ENCODE results near the gene POLK. TPM values are rescaled to one million over a fixed set of nuclear protein-coding genes. Genes with fewer than 3 reads are reported as not detected.

POLK gene
- total and polyA plus RNA-seq, 10 donors = 4.1 to 56.6 (median 37.0) TPM

GRCh38 chr5:75584641-75585040 lies 73.0 kb downstream of the POLK start:
- WGBS, 5 donors = 89 to 95% (median 92%) methylated on average over 2 of the region's 2 CpGs
- intact Hi-C loops (cut with DNase I; ENCODE audit: low total_unique reads) = no loop called here
- H3K27me3 ChIP-seq (replicated peaks in 1 of 7) = no peaks in the 10 kb centered on the region

GRCh38 chr5:75588666-75589065 lies 77.0 kb downstream of the POLK start:
- Histone ChIP-seq H3K27me3 (replicated peaks in 1 of 7) (no peaks in the 10 kb centered on the region), H3K27ac (no peak overlapping the region), H3K4me3 (no peak overlapping the region), H3K36me3 (peaks cover 0 to 97% (median 24%) of the 10 kb centered on the region in 6 donors), H3K9me3 (no peaks in the 10 kb centered on the region), H3K4me1 (no peaks in the 10 kb centered on the region)
- WGBS, 5 donors = 95 to 99% (median 97%) methylated on average over 3 of the region's 3 CpGs
- DNase-seq = no peak
- intact Hi-C loops (cut with DNase I; ENCODE audit: low total_unique reads) = no loop called here
- TF ChIP-seq CTCF (IDR thresholded peaks at IDR 0.05 in 8 of 11, conservative IDR thresholded peaks at IDR 0.05 in 3 of 11) (no peak), POLR2AphosphoS5 (IDR thresholded peaks at IDR 0.05) (no peak), POLR2A (IDR thresholded peaks at IDR 0.05) (no peak)

More at GRCh38 chr5:75584641-75585040, 73.0 kb downstream of the POLK start:
- Histone ChIP-seq H3K27ac (no peak overlapping the region), H3K4me1 (no peaks in the 10 kb centered on the region), H3K9me3 (no peaks in the 10 kb centered on the region), H3K4me3 (no peak overlapping the region), H3K36me3 (peaks cover 0 to 94% (median 21%) of the 10 kb centered on the region in 6 donors)
- TF ChIP-seq CTCF (IDR thresholded peaks at IDR 0.05 in 8 of 11, conservative IDR thresholded peaks at IDR 0.05 in 3 of 11) (no peak), POLR2AphosphoS5 (IDR thresholded peaks at IDR 0.05) (no peak), POLR2A (IDR thresholded peaks at IDR 0.05) (no peak)
- DNase-seq = no peak

GRCh38 chr5:75600535-75600934 lies 88.8 kb downstream of the POLK start:
- TF ChIP-seq POLR2AphosphoS5 (IDR thresholded peaks at IDR 0.05) (no peak), CTCF (IDR thresholded peaks at IDR 0.05 in 8 of 11, conservative IDR thresholded peaks at IDR 0.05 in 3 of 11) (no peak), POLR2A (IDR thresholded peaks at IDR 0.05) (no peak)
- no peaks in the 10 kb centered on the region for H3K4me1 ChIP-seq

GRCh38 chr5:75601567-75601966 lies 89.9 kb downstream of the POLK start:
- intact Hi-C loops (cut with DNase I; ENCODE audit: low total_unique reads) = no loop called here
- Histone ChIP-seq H3K4me3 (no peak overlapping the region), H3K27ac (no peak overlapping the region), H3K9me3 (no peaks in the 10 kb centered on the region), H3K4me1 (no peaks in the 10 kb centered on the region), H3K27me3 (replicated peaks in 1 of 7) (no peaks in the 10 kb centered on the region), H3K36me3 (peaks cover 0 to 78% (median 16%) of the 10 kb centered on the region in 6 donors)
- no peak for DNase-seq
- TF ChIP-seq POLR2A (IDR thresholded peaks at IDR 0.05) = no peak
- no peak for TF ChIP-seq POLR2AphosphoS5 (IDR thresholded peaks at IDR 0.05)
- TF ChIP-seq CTCF (IDR thresholded peaks at IDR 0.05 in 8 of 11, conservative IDR thresholded peaks at IDR 0.05 in 3 of 11) = no peak
- WGBS, 5 donors = 85 to 100% (median 95%) methylated on average over 1 of the region's 1 CpG

More at GRCh38 chr5:75600535-75600934, 88.8 kb downstream of the POLK start:
- Histone ChIP-seq H3K36me3 (peaks cover 0 to 88% (median 21%) of the 10 kb centered on the region in 6 donors), H3K4me3 (no peak overlapping the region), H3K27ac (no peak overlapping the region), H3K9me3 (no peaks in the 10 kb centered on the region), H3K27me3 (replicated peaks in 1 of 7) (no peaks in the 10 kb centered on the region)
- DNase-seq = no peak
- intact Hi-C loops (cut with DNase I; ENCODE audit: low total_unique reads) = no loop called here
